ENCODE data around the gene YES1. TPM values are rescaled to one million over a fixed set of nuclear protein-coding genes. Genes with fewer than 3 reads are reported as not detected.

Gene YES1
- total and polyA plus RNA-seq, 2 of the 13 experiments (the other 11 are each of a cell fraction or from before 2014, with no cell fraction given), result 17.2 to 70.8 TPM

- TF ChIP-seq ATF2 (CRISPR knock-in tag; IDR thresholded peaks at IDR 0.05) (no peak), PRDM15 (CRISPR knock-in tag; IDR thresholded peaks at IDR 0.05) (no peak), ZBTB7A (CRISPR knock-in tag; IDR thresholded peaks at IDR 0.05) (no peak), HNRNPLL (IDR thresholded peaks at IDR 0.05; ENCODE audit: low read depth, low read length, poor library complexity, severe bottlenecking) (no peak), ATF3 (CRISPR knock-in tag; IDR thresholded peaks at IDR 0.05) (no peak), THYN1 (CRISPR knock-in tag; IDR thresholded peaks at IDR 0.05; ENCODE audit: borderline replicate concordance, low read depth) (no peak), SAFB2 (CRISPR knock-in tag; IDR thresholded peaks at IDR 0.05; ENCODE audit: borderline replicate concordance, low read depth) (no peak), HINFP (CRISPR knock-in tag; IDR thresholded peaks at IDR 0.05; ENCODE audit: low read depth) (no peak), ZBTB44 (CRISPR knock-in tag; IDR thresholded peaks at IDR 0.05) (no peak), TBX3 (IDR thresholded peaks at IDR 0.05; ENCODE audit: borderline replicate concordance) (no peak), GATAD2A (CRISPR knock-in tag; IDR thresholded peaks at IDR 0.05) (0 out of 2 replicates have a peak, but pooled peaks have one; percentile 10), KMT2A (CRISPR knock-in tag; IDR thresholded peaks at IDR 0.05) (no peak), FOSL2 (CRISPR knock-in tag; IDR thresholded peaks at IDR 0.05) (0 out of 2 replicates have a peak, but pooled peaks have one; percentile 9), ETV5 (CRISPR knock-in tag; IDR thresholded peaks at IDR 0.05; ENCODE audit: borderline replicate concordance) (no peak), ZNF605 (CRISPR knock-in tag; IDR thresholded peaks at IDR 0.05) (no peak), ZNF777 (CRISPR knock-in tag; IDR thresholded peaks at IDR 0.05) (no peak), TAF1 (CRISPR knock-in tag; IDR thresholded peaks at IDR 0.05) (no peak), ZBTB3 (CRISPR knock-in tag; IDR thresholded peaks at IDR 0.05; ENCODE audit: borderline replicate concordance, low read depth) (no peak), MIER3 (CRISPR knock-in tag; IDR thresholded peaks at IDR 0.05; ENCODE audit: borderline replicate concordance) (no peak), HDAC2 (CRISPR knock-in tag; IDR thresholded peaks at IDR 0.05) (no peak)
Observed at GRCh38 chr18:824179-824578, 12.1 kb upstream of the YES1 start (continued).

Measured in HepG2 (cell line).